Measurements from ENCODE around the gene SYT17.
A peak's percentile ranks its signal among the peaks of the same experiment; 100 is the strongest.

Gene SYT17

GRCh38 chr16:19151310-19151709, 16.7 kb upstream of the SYT17 start:
- no peak overlapping the region for H3K4me3 ChIP-seq (ENCODE audit: low read length)
- TF ChIP-seq EZH2phosphoT487 (IDR thresholded peaks at IDR 0.05; ENCODE audit: borderline replicate concordance, low read length) (no peak), CTCF (IDR thresholded peaks at IDR 0.05; ENCODE audit: low read depth, low read length, poor library complexity, severe bottlenecking) (no peak)
- no peak overlapping the region for H3K27ac ChIP-seq (ENCODE audit: low read depth, low read length)
- H3F3A ChIP-seq (ENCODE audit: control insufficient read depth, insufficient read depth), result no peaks in the 10 kb centered on the region
- H3K9me3 ChIP-seq (ENCODE audit: control insufficient read depth, insufficient read depth, low read length), result peaks cover 8% of the 10 kb centered on the region; the same call in 1 of the 2 replicates
- H3K79me2 ChIP-seq (ENCODE audit: control insufficient read depth, low read length), result no peaks in the 10 kb centered on the region
- no peaks in the 10 kb centered on the region for H3K4me1 ChIP-seq (ENCODE audit: control insufficient read depth, low read length)
- no peaks in the 10 kb centered on the region for H3K9me2 ChIP-seq (replicated peaks; ENCODE audit: control insufficient read depth, low read length)
- H3K27me3 ChIP-seq (ENCODE audit: control insufficient read depth, low read length), result peaks cover 5% of the 10 kb centered on the region; the same call in 1 of the 2 replicates
- H3K4me2 ChIP-seq (ENCODE audit: low read length), result no peak overlapping the region
- no peaks in the 10 kb centered on the region for H4K20me1 ChIP-seq (ENCODE audit: control insufficient read depth, insufficient read depth, low read depth, low read length)
- H3K36me3 ChIP-seq (ENCODE audit: control insufficient read depth, low read length), result no peaks in the 10 kb centered on the region

GRCh38 chr16:19152042-19152441, 16.0 kb upstream of the SYT17 start:
- Histone ChIP-seq H3K4me1 (ENCODE audit: control insufficient read depth, low read length) (no peaks in the 10 kb centered on the region), H3K4me3 (ENCODE audit: low read length) (no peak overlapping the region), H3K4me2 (ENCODE audit: low read length) (no peak overlapping the region), H3F3A (ENCODE audit: control insufficient read depth, insufficient read depth) (no peaks in the 10 kb centered on the region), H3K36me3 (ENCODE audit: control insufficient read depth, low read length) (no peaks in the 10 kb centered on the region), H3K79me2 (ENCODE audit: control insufficient read depth, low read length) (no peaks in the 10 kb centered on the region), H3K27me3 (ENCODE audit: control insufficient read depth, low read length) (peaks cover 8% of the 10 kb centered on the region; the same call in 1 of the 2 replicates), H4K20me1 (ENCODE audit: control insufficient read depth, insufficient read depth, low read depth, low read length) (no peaks in the 10 kb centered on the region), H3K27ac (ENCODE audit: low read depth, low read length) (no peak overlapping the region), H3K9me2 (replicated peaks; ENCODE audit: control insufficient read depth, low read length) (no peaks in the 10 kb centered on the region), H3K9me3 (ENCODE audit: control insufficient read depth, insufficient read depth, low read length) (peaks cover 8% of the 10 kb centered on the region; the same call in 1 of the 2 replicates)
- no peak for TF ChIP-seq EZH2phosphoT487 (IDR thresholded peaks at IDR 0.05; ENCODE audit: borderline replicate concordance, low read length)

- TF ChIP-seq CTCF (IDR thresholded peaks at IDR 0.05; ENCODE audit: low read depth, low read length, poor library complexity, severe bottlenecking), result no peak
- TF ChIP-seq EZH2phosphoT487 (IDR thresholded peaks at IDR 0.05; ENCODE audit: borderline replicate concordance, low read length), result no peak
- Histone ChIP-seq H3K4me2 (ENCODE audit: low read length) (peak overlapping the region; percentile 13; the same call in 1 of the 2 replicates), H4K20me1 (ENCODE audit: control insufficient read depth, insufficient read depth, low read depth, low read length) (no peaks in the 10 kb centered on the region), H3K27ac (ENCODE audit: low read depth, low read length) (no peak overlapping the region), H3K9me3 (ENCODE audit: control insufficient read depth, insufficient read depth, low read length) (peaks cover 5% of the 10 kb centered on the region; the same call in 1 of the 2 replicates), H3K27me3 (ENCODE audit: control insufficient read depth, low read length) (peaks cover 8% of the 10 kb centered on the region; the same call in 1 of the 2 replicates), H3K9me2 (replicated peaks; ENCODE audit: control insufficient read depth, low read length) (no peaks in the 10 kb centered on the region), H3K4me3 (ENCODE audit: low read length) (no peak overlapping the region), H3F3A (ENCODE audit: control insufficient read depth, insufficient read depth) (no peaks in the 10 kb centered on the region), H3K79me2 (ENCODE audit: control insufficient read depth, low read length) (no peaks in the 10 kb centered on the region), H3K36me3 (ENCODE audit: control insufficient read depth, low read length) (no peaks in the 10 kb centered on the region), H3K4me1 (ENCODE audit: control insufficient read depth, low read length) (no peaks in the 10 kb centered on the region)
Measured at GRCh38 chr16:19153876-19154275, 14.2 kb upstream of the SYT17 start.

GRCh38 chr16:19162085-19162484, 6.0 kb upstream of the SYT17 start:
- no peaks in the 10 kb centered on the region for H3K36me3 ChIP-seq (ENCODE audit: control insufficient read depth, low read length)
- no peaks in the 10 kb centered on the region for H3K9me2 ChIP-seq (replicated peaks; ENCODE audit: control insufficient read depth, low read length)
- peaks cover 4% of the 10 kb centered on the region; the same call in 1 of the 2 replicates for H3K9me3 ChIP-seq (ENCODE audit: control insufficient read depth, insufficient read depth, low read length)
- H3K4me3 ChIP-seq (ENCODE audit: low read length), result no peak overlapping the region
- H3K4me1 ChIP-seq (ENCODE audit: control insufficient read depth, low read length), result no peaks in the 10 kb centered on the region
- H3F3A ChIP-seq (ENCODE audit: control insufficient read depth, insufficient read depth), result no peaks in the 10 kb centered on the region
- H3K27me3 ChIP-seq (ENCODE audit: control insufficient read depth, low read length), result peaks cover 7% of the 10 kb centered on the region; the same call in 1 of the 2 replicates
- H3K4me2 ChIP-seq (ENCODE audit: low read length), result no peak overlapping the region
- no peak overlapping the region for H3K27ac ChIP-seq (ENCODE audit: low read depth, low read length)
- no peaks in the 10 kb centered on the region for H3K79me2 ChIP-seq (ENCODE audit: control insufficient read depth, low read length)
- no peak for TF ChIP-seq CTCF (IDR thresholded peaks at IDR 0.05; ENCODE audit: low read depth, low read length, poor library complexity, severe bottlenecking)
- no peak for TF ChIP-seq EZH2phosphoT487 (IDR thresholded peaks at IDR 0.05; ENCODE audit: borderline replicate concordance, low read length)
- no peaks in the 10 kb centered on the region for H4K20me1 ChIP-seq (ENCODE audit: control insufficient read depth, insufficient read depth, low read depth, low read length)

Measured in DOHH2 (cell line).